K562 (cell line): ENCODE measurements around the gene SLC17A8. TPM values are rescaled to one million over a fixed set of nuclear protein-coding genes. Genes with fewer than 3 reads are reported as not detected.

Experiments
- ATF6 ChIP-seq: sonication (generic); formaldehyde crosslinking; IDR thresholded peaks from 2 replicates; pipeline ENCODE4 v1.4.0; 2020; ENCODE audit warnings: mild to moderate bottlenecking, missing genetic modification reagents
- CEBPB ChIP-seq: fragments of 450-650 bp; IDR thresholded peaks from 2 replicates; pipeline ENCODE4 v1.6.1; 2016; ENCODE audit warnings: missing genetic modification characterization, missing compliant biosample characterization
- CEBPG ChIP-seq, 3 experiments: fragments of 200-800 bp in 1 of 3; sonication (Bioruptor generic) in 1 of 3; sonication (generic) in 1 of 3; formaldehyde crosslinking in 1 of 3; IDR thresholded peaks in 2 of 3; conservative IDR thresholded peaks in 1 of 3; 2 replicates each; pipeline versions ENCODE4 v1.6.1 to v1.8.0; 2016 to 2022; ENCODE audit warnings: missing compliant biosample characterization in 2 of 3, missing genetic modification characterization in 2 of 3, mild to moderate bottlenecking in 1 of 3, missing genetic modification reagents in 1 of 3
- ESRRA ChIP-seq: fragments of 450-650 bp; IDR thresholded peaks from 2 replicates; pipeline ENCODE4 v1.6.1; 2014; ENCODE audit warnings: low read depth, mild to moderate bottlenecking, moderate library complexity, borderline replicate concordance
- ESRRB ChIP-seq: fragments of 250-450 bp; sonication (Bioruptor Pico); IDR thresholded peaks from 2 replicates; pipeline ENCODE4 v1.5.0; 2020; ENCODE audit warnings: mild to moderate bottlenecking, moderate library complexity, borderline replicate concordance
- FOXA3 ChIP-seq, 2 experiments: fragments of 450-650 bp in 1 of 2; sonication (generic) in 1 of 2; formaldehyde crosslinking; IDR thresholded peaks in 1 of 2; conservative IDR thresholded peaks in 1 of 2; 2 replicates each; pipeline versions ENCODE4 v1.4.0 to v1.8.0; 2020 to 2022; ENCODE audit warnings: mild to moderate bottlenecking in 2 of 2, missing genetic modification reagents in 1 of 2
- JUN ChIP-seq, 2 experiments: sonication (generic) in 1 of 2; formaldehyde crosslinking in 1 of 2; IDR thresholded peaks; 2 replicates each; pipeline versions ENCODE4 v1.6.1 to v1.8.0; 2012 to 2022; ENCODE audit warnings: borderline replicate concordance in 2 of 2, mild to moderate bottlenecking in 2 of 2, improper control_type of control experiment in 1 of 2, low read depth in 1 of 2, low read length in 1 of 2, missing genetic modification reagents in 1 of 2
- LEF1 ChIP-seq: fragments of 450-650 bp; IDR thresholded peaks from 2 replicates; pipeline ENCODE4 v1.6.1; 2016; ENCODE audit warnings: mild to moderate bottlenecking
- MAZ ChIP-seq, 2 experiments: fragments of 450-650 bp in 1 of 2; sonication (generic) in 1 of 2; formaldehyde crosslinking; IDR thresholded peaks in 1 of 2; conservative IDR thresholded peaks in 1 of 2; 2 replicates each; pipeline versions ENCODE4 v1.4.0 to v1.5.0; 2020; ENCODE audit warnings: mild to moderate bottlenecking in 1 of 2, missing genetic modification reagents in 1 of 2
- NFE2 ChIP-seq: IDR thresholded peaks from 2 replicates; pipeline ENCODE4 v1.6.1; 2014; ENCODE audit warnings: antibody characterized with exemption, low read depth
- NR2C1 ChIP-seq, 2 experiments: fragments of 450-650 bp; IDR thresholded peaks; 2 replicates each; pipeline ENCODE4 v1.6.1; 2017; ENCODE audit warnings: mild to moderate bottlenecking in 2 of 2, antibody characterized with exemption in 1 of 2, inconsistent platforms in 1 of 2, missing compliant biosample characterization in 1 of 2, missing genetic modification characterization in 1 of 2
- POLR2A ChIP-seq: fragments of 450-650 bp; conservative IDR thresholded peaks from 2 replicates; pipeline ENCODE4 v1.6.1; 2016
- PTBP1 ChIP-seq: fragments of 200-400 bp; formaldehyde crosslinking; IDR thresholded peaks from 2 replicates; pipeline ENCODE4 v1.6.1; 2017; ENCODE audit warnings: low read depth, low read length
- THRAP3 ChIP-seq: fragments of 450-650 bp; IDR thresholded peaks from 2 replicates; pipeline ENCODE4 v1.6.1; 2016; ENCODE audit warnings: mild to moderate bottlenecking, inconsistent platforms, borderline replicate concordance
- ZNF239 ChIP-seq: fragments of 250-450 bp; sonication (Bioruptor Pico); IDR thresholded peaks from 2 replicates; pipeline ENCODE4 v1.4.0; 2020; ENCODE audit warnings: mild to moderate bottlenecking
- polyA plus RNA-seq, 8 experiments: library from polyadenylated mRNA; depleted of rRNA in 4 of 8; stranded (reverse) in 5 of 8; unstranded in 3 of 8; fragments of >200 nt; fragmentation: Nextera tagmentation in 2 of 8; fragmentation: Illumina TruSeq in 1 of 8; extraction: Ambion mirVana in 2 of 8; extraction: Trizol in 1 of 8; gene quantifications; 2 replicates each; pipeline versions ENCODE4 v1.2.1 to v1.2.3, GENCODE V29; 2011 to 2014; ENCODE audit warnings: inconsistent platforms in 1 of 8, missing spikeins in 1 of 8
- total RNA-seq, 7 experiments: library from RNA; depleted of rRNA in 6 of 7; stranded (reverse); fragments of >200 nt in 6 of 7; fragmentation: Illumina TruSeq in 2 of 7; extraction: Trizol in 2 of 7; gene quantifications; 2 replicates each; pipeline versions ENCODE4 v1.2.1 to v1.2.3, GENCODE V29; 2011 to 2021; ENCODE audit warnings: low replicate concordance in 1 of 7
- TF ChIP-seq, protein P1 (sequence below): fragments of 250-450 bp; sonication (Bioruptor Pico); IDR thresholded peaks from 2 replicates; pipeline ENCODE4 v1.4.0; 2020; ENCODE audit warnings: mild to moderate bottlenecking
- TF ChIP-seq, protein P2 (sequence below), 2 experiments: fragments of 450-650 bp in 1 of 2; sonication (generic) in 1 of 2; formaldehyde crosslinking; conservative IDR thresholded peaks; 2 replicates each; pipeline versions ENCODE4 v1.4.0 to v1.8.1; 2020 to 2022; ENCODE audit warnings: mild to moderate bottlenecking in 1 of 2, missing genetic modification reagents in 1 of 2

The SLC17A8 gene
- total and polyA plus RNA-seq, 9 of the 15 experiments (the other 6 are each of a cell fraction or from before 2014, with no cell fraction given): 0.03 TPM; not detected in 8

GRCh38 chr12:100437038-100437841 is 80.4 kb downstream of the SLC17A8 start (continued):
- TF ChIP-seq THRAP3: no peak
- peak; percentile 60; the same call in 1 of the 2 replicates for TF ChIP-seq LEF1
- TF ChIP-seq NR2C1 (IDR thresholded peaks at IDR 0.05): no peak
- TF ChIP-seq NR2C1 (tag; IDR thresholded peaks at IDR 0.05): no peak
- peak; percentile 86 for TF ChIP-seq ESRRA
- TF ChIP-seq, protein P1, sequence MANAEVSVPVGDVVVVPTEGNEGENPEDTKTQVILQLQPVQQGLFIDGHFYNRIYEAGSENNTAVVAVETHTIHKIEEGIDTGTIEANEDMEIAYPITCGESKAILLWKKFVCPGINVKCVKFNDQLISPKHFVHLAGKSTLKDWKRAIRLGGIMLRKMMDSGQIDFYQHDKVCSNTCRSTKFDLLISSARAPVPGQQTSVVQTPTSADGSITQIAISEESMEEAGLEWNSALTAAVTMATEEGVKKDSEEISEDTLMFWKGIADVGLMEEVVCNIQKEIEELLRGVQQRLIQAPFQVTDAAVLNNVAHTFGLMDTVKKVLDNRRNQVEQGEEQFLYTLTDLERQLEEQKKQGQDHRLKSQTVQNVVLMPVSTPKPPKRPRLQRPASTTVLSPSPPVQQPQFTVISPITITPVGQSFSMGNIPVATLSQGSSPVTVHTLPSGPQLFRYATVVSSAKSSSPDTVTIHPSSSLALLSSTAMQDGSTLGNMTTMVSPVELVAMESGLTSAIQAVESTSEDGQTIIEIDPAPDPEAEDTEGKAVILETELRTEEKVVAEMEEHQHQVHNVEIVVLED (CRISPR knock-in tag): no peak
- 0 out of 2 replicates have a peak, but pooled peaks have one; percentile 32 for TF ChIP-seq JUN (IDR thresholded peaks at IDR 0.05; ENCODE audit: borderline replicate concordance, low read depth, low read length)
- no peak for TF ChIP-seq JUN (CRISPR knock-in tag; IDR thresholded peaks at IDR 0.05; ENCODE audit: borderline replicate concordance)
- TF ChIP-seq, protein P2, sequence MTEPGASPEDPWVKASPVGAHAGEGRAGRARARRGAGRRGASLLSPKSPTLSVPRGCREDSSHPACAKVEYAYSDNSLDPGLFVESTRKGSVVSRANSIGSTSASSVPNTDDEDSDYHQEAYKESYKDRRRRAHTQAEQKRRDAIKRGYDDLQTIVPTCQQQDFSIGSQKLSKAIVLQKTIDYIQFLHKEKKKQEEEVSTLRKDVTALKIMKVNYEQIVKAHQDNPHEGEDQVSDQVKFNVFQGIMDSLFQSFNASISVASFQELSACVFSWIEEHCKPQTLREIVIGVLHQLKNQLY (CRISPR knock-in tag; conservative IDR thresholded peaks at IDR 0.05): no peak
- peak; percentile 17; the same call in 1 of the 2 replicates for TF ChIP-seq NFE2
- TF ChIP-seq CEBPB (tag): peak; percentile 83
- no peak for TF ChIP-seq ATF6 (CRISPR knock-in tag)
- TF ChIP-seq PTBP1: no peak
- peak in 1 of 2 experiments; percentile 35; a peak in 1 of 4 replicates for TF ChIP-seq FOXA3 (CRISPR knock-in tag; conservative IDR thresholded peaks at IDR 0.05 in 1 of 2, IDR thresholded peaks at IDR 0.05 in 1 of 2)
- no peak for TF ChIP-seq ZNF239 (CRISPR knock-in tag)
- TF ChIP-seq MAZ (CRISPR knock-in tag; conservative IDR thresholded peaks at IDR 0.05 in 1 of 2, IDR thresholded peaks at IDR 0.05 in 1 of 2): no peak
- no peak for TF ChIP-seq CEBPG (CRISPR knock-in tag; IDR thresholded peaks at IDR 0.05)
- peak; percentile 55 to 89; a peak in 3 of 4 replicates for TF ChIP-seq CEBPG (tag; conservative IDR thresholded peaks at IDR 0.05 in 1 of 2, IDR thresholded peaks at IDR 0.05 in 1 of 2)
- TF ChIP-seq ESRRB (CRISPR knock-in tag): no peak
- TF ChIP-seq POLR2A: no peak
